HG02763 (cell line): Measurements from ENCODE around the gene HINT2.

Experiments used
- ATAC-seq: cut with Tn5 transposase; IDR thresholded peaks from one replicate; pipeline ENCODE4 v1.9.1; 2021; ENCODE audit warnings: mild to moderate bottlenecking, moderate library complexity; ENCODE audit not compliant: unreplicated experiment

HINT2 gene

GRCh38 chr9:35812025-35812602 is 2.7 kb downstream of the HINT2 start, which contains the start of gene SPAG8:
Gene SPAG8, minus strand, starts transcription at chr9:35812262. Its CDS starts 115 bp downstream, at chr9:35812147.
- peak; percentile 51 for ATAC-seq

GRCh38 chr9:35811381-35812024 is 3.3 kb downstream of the HINT2 start:
- ATAC-seq: no peak

GRCh38 chr9:35810122-35810521 is 4.7 kb downstream of the HINT2 start:
- ATAC-seq: no peak

- no peak for ATAC-seq
Observed at GRCh38 chr9:35808433-35808832, 6.4 kb downstream of the HINT2 start.

- ATAC-seq: no peak
Observed at GRCh38 chr9:35806101-35806500, 8.7 kb downstream of the HINT2 start.

- no peak for ATAC-seq
Observed at GRCh38 chr9:35801328-35802128, 13.3 kb downstream of the HINT2 start.

GRCh38 chr9:35800530-35800929 is 14.3 kb downstream of the HINT2 start:
- no peak for ATAC-seq

- ATAC-seq: no peak
Observed at GRCh38 chr9:35798658-35799374, 16.0 kb downstream of the HINT2 start.

- no peak for ATAC-seq
Observed at GRCh38 chr9:35797311-35798109, 17.3 kb downstream of the HINT2 start.

- ATAC-seq: no peak
Observed at GRCh38 chr9:35795695-35796094, 19.1 kb downstream of the HINT2 start.

GRCh38 chr9:35793461-35793860 is 21.4 kb downstream of the HINT2 start:
- ATAC-seq: no peak

GRCh38 chr9:35792826-35793225 is 22.0 kb downstream of the HINT2 start:
- no peak for ATAC-seq

- ATAC-seq: no peak
Observed at GRCh38 chr9:35792024-35792813, 22.6 kb downstream of the HINT2 start.

- ATAC-seq: no peak
Observed at GRCh38 chr9:35791297-35791921, 23.4 kb downstream of the HINT2 start, which contains the start of gene NPR2. Gene NPR2, plus strand, starts transcription at chr9:35791591. Its CDS starts 818 bp downstream, at chr9:35792409.

- no peak for ATAC-seq
Observed at GRCh38 chr9:35790385-35791296, 24.2 kb downstream of the HINT2 start.

GRCh38 chr9:35790025-35790384 is 24.8 kb downstream of the HINT2 start:
- no peak for ATAC-seq

- no peak for ATAC-seq
Observed at GRCh38 chr9:35789541-35789940, 25.3 kb downstream of the HINT2 start.

GRCh38 chr9:35783418-35783817 is 31.4 kb downstream of the HINT2 start:
- ATAC-seq: no peak
